Tibial artery (tissue), 4 donors: ENCODE data around the gene GABRA6.
"Not testable (repeated sequence)": the region's sequence is repeated elsewhere in the genome, so short reads cannot be mapped to it uniquely, and the experiment has no call there.

Experiments
- DNase-seq, 2 donors: peaks; one replicate each; pipeline ENCODE4 v3.0.0-alpha.2; 2019
- H3K27ac ChIP-seq, 2 donors: fragments of 200-600 bp; sonication (generic) in 1 of 2; 1 replicate in 1 of 2; 2 replicates in 1 of 2; pipeline ENCODE4 v1.5.1; 2018 to 2019; ENCODE audit warnings: mild to moderate bottlenecking in 1 of 2
- H3K27me3 ChIP-seq, 2 donors: fragments of 200-600 bp; sonication (generic) in 1 of 2; one replicate each; pipeline versions ENCODE4 v1.5.1 to v1.6.0; 2016 to 2019
- H3K36me3 ChIP-seq, 3 donors: fragments of 200-600 bp; sonication (generic) in 2 of 3; one replicate each; pipeline ENCODE4 v1.5.1; 2016 to 2019; ENCODE audit warnings: mild to moderate bottlenecking in 2 of 3
- H3K4me1 ChIP-seq, 4 donors: fragments of 200-600 bp; sonication (generic) in 2 of 4; 1 replicate in 3 of 4; 2 replicates in 1 of 4; pipeline ENCODE4 v1.5.1; 2016 to 2019
- H3K4me3 ChIP-seq, 2 donors: fragments of 200-600 bp; sonication (generic) in 1 of 2; 1 replicate in 1 of 2; 2 replicates in 1 of 2; pipeline ENCODE4 v1.5.1; 2018 to 2019; ENCODE audit warnings: mild to moderate bottlenecking in 2 of 2
- H3K9me3 ChIP-seq, 3 donors: fragments of 200-600 bp; sonication (generic) in 1 of 3; one replicate each; pipeline ENCODE4 v1.5.1; 2016 to 2019
- CTCF ChIP-seq, 2 experiments: fragments of 200-600 bp in 1 of 2; fragments of 450-650 bp in 1 of 2; IDR thresholded peaks; one replicate each; pipeline ENCODE4 v1.5.1; 2017 to 2019; ENCODE audit warnings: antibody characterized with exemption in 2 of 2, mild to moderate bottlenecking in 1 of 2, moderate library complexity in 1 of 2
- intact Hi-C: fragments of 100-400 bp; cut with DNase I; formaldehyde crosslinking; loops from one replicate; pipeline ENCODE4 v1.15.0; 2023; ENCODE audit warnings: low total_unique reads

The GABRA6 gene

DNA sequence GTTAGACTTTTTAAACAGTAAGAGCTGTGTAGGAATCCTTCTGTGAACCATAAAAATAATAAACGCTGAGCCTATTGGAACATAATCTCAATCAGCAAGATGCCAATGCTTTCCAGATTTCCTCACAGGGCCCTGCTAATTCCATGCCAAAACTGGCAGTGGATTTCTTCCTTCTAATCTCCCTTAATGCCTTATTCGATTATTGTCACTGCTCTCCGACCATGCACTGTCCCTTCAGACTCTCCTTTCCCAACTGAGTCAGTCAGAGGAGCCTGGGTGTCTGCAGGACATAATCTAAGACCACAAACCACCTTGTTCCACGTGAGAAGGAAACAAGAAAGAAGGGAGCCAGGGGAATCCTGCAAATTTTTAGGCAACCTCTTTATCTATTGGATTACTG lies at the start of gene GABRA6:
GABRA6 (plus strand) TSS at position 261 of the 400 bp plus-strand sequence. CDS start 269 bp downstream, outside the sequence.
- H3K4me3 ChIP-seq = no peak within 1 kb of the TSS

GRCh38 chr5:161637591-161637990 lies 47.9 kb upstream of the GABRA6 start:
- H3K9me3 ChIP-seq = no peaks in the 10 kb centered on the region
- DNase-seq = no peak
- no peak overlapping the region for H3K27ac ChIP-seq
- intact Hi-C loops = no loop called here
- no peaks in the 10 kb centered on the region for H3K4me1 ChIP-seq
- H3K4me3 ChIP-seq = no peak overlapping the region
- no peaks in the 10 kb centered on the region for H3K27me3 ChIP-seq
- no peaks in the 10 kb centered on the region for H3K36me3 ChIP-seq
- TF ChIP-seq CTCF (IDR thresholded peaks at IDR 0.05) = no peak

More for the DNA sequence above, at the start of gene GABRA6:
- Histone ChIP-seq H3K27me3 (no peaks in the 10 kb centered on the region), H3K27ac (no peak within 1 kb of the TSS), H3K9me3 (no peaks in the 10 kb centered on the region), H3K36me3 (no peaks in the 10 kb centered on the region), H3K4me1 (no peaks in the 10 kb centered on the region)
- TF ChIP-seq CTCF (IDR thresholded peaks at IDR 0.05) = no peak
- no peak for DNase-seq
- intact Hi-C loops = loop anchor here (10.0 kb wide), 1 partner anchor 231 kb away; no protein-coding TSS in a partner anchor

DNA sequence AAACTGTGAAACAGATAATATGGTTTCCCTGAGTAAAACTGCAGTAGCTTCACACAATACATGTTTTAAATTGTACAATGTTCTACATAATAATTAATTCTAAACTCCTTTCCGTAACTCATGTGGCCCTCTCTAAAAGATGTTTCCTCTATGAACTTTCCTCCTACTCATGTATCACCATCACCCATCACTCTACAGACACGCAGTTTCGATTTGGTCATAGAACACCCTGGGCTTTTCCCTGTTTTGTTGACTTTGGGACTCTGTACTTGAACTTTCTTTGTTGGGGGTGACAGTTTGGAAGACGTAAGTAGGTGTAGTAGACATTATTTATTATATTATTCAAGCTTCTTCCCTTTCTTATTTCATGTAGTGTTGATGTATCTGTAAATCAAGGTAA lies 44.1 kb upstream of the GABRA6 start:
- no peak for TF ChIP-seq CTCF (IDR thresholded peaks at IDR 0.05)
- no peak overlapping the region for H3K27ac ChIP-seq
- intact Hi-C loops = no loop called here
- H3K4me1 ChIP-seq = no peaks in the 10 kb centered on the region
- H3K9me3 ChIP-seq = no peaks in the 10 kb centered on the region
- no peak for DNase-seq
- no peak overlapping the region for H3K4me3 ChIP-seq
- H3K36me3 ChIP-seq = no peaks in the 10 kb centered on the region
- H3K27me3 ChIP-seq = no peaks in the 10 kb centered on the region

DNA sequence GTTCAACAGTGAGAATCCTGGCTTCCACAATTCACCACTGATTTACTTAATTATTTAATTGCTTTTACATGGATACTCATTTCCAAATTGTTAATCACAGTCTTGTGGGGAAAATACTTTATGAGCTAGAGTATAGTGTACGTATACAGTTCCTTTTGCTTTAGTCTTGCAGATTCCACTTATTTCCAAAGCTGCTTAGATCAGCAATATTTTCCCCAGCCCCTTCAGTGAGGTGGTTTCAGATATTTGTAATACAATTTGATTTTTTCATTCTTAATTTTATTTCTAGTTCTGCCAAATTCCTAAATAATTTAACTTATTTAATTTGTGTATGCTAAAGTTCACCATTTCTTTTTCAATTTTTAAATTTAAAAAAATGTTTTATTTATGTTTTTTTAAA lies 40.3 kb upstream of the GABRA6 start:
- H3K4me1 ChIP-seq = no peaks in the 10 kb centered on the region
- DNase-seq = no peak
- intact Hi-C loops = no loop called here
- no peaks in the 10 kb centered on the region for H3K9me3 ChIP-seq
- H3K27ac ChIP-seq = no peak overlapping the region
- no peaks in the 10 kb centered on the region for H3K36me3 ChIP-seq
- no peak overlapping the region for H3K4me3 ChIP-seq
- TF ChIP-seq CTCF (IDR thresholded peaks at IDR 0.05) = no peak
- H3K27me3 ChIP-seq = no peaks in the 10 kb centered on the region

- H3K4me3 ChIP-seq, DNase-seq, H3K4me1 ChIP-seq, H3K9me3 ChIP-seq, H3K27me3 ChIP-seq, intact Hi-C loops, H3K27ac ChIP-seq, H3K36me3 ChIP-seq: not testable (repeated sequence)
These were observed 33.6 kb upstream of the GABRA6 start for GRCh38 chr5:161651926-161652325.

DNA sequence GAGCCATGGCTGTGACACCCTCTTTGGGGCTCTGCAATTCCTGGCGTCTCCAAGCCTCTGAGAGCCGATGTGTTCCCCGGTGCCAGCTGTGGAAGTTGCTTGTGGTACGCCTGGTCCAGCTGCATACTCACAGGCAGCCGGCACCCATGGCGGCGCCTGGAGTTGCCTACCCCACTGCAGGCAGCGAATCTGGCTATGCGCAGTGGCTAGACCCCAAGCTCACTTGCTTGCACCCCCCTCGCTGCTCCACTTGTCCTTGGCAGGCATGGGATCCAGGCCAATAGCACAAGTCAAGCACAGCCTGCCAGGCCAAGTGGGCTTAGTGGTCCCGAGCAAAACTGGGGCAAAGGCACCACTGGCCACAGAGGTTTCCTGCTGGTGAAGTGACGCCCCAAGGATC lies 24.7 kb upstream of the GABRA6 start:
- DNase-seq = no peak
- Histone ChIP-seq H3K4me1 (no peaks in the 10 kb centered on the region), H3K36me3 (no peaks in the 10 kb centered on the region), H3K27me3 (no peaks in the 10 kb centered on the region), H3K9me3 (no peaks in the 10 kb centered on the region), H3K27ac (no peak overlapping the region), H3K4me3 (no peak overlapping the region)
- intact Hi-C loops = no loop called here
- TF ChIP-seq CTCF (IDR thresholded peaks at IDR 0.05) = no peak
